Gastroesophageal sphincter (tissue), 4 donors: ENCODE data around the gene NALF2. TPM values are rescaled to one million over a fixed set of nuclear protein-coding genes. Genes with fewer than 3 reads are reported as not detected.

Source experiments
- ATAC-seq: fragments of 150-250 bp; one replicate; pipeline ENCODE4 v1.9.1; 2016; ENCODE audit warnings: mild to moderate bottlenecking, moderate library complexity
- H3K27ac ChIP-seq, 4 donors: fragments of 200-600 bp; sonication (generic) in 3 of 4; 1 replicate in 3 of 4; 2 replicates in 1 of 4; pipeline ENCODE4 v1.5.1; 2016 to 2019
- H3K27me3 ChIP-seq: fragments of 200-600 bp; sonication (generic); one replicate; pipeline ENCODE4 v1.5.1; 2019
- H3K36me3 ChIP-seq, 2 donors: fragments of 200-600 bp; sonication (generic); one replicate each; pipeline ENCODE4 v1.5.1; 2019; ENCODE audit warnings: control low read depth in 1 of 2
- H3K4me1 ChIP-seq, 3 donors: fragments of 200-600 bp; sonication (generic); 1 replicate in 2 of 3; 2 replicates in 1 of 3; pipeline ENCODE4 v1.5.1; 2016 to 2019; ENCODE audit warnings: control low read depth in 2 of 3
- H3K4me3 ChIP-seq, 2 donors: fragments of 200-600 bp; sonication (generic); one replicate each; pipeline ENCODE4 v1.5.1; 2019; ENCODE audit warnings: mild to moderate bottlenecking in 1 of 2, moderate library complexity in 1 of 2
- H3K9me3 ChIP-seq, 3 donors: fragments of 200-600 bp; sonication (generic); one replicate each; pipeline ENCODE4 v1.5.1; 2017 to 2019; ENCODE audit warnings: control low read depth in 2 of 3
- CTCF ChIP-seq, 4 experiments: fragments of 200-600 bp in 2 of 4; fragments of 450-650 bp in 2 of 4; sonication (generic) in 1 of 4; IDR thresholded peaks; one replicate each; pipeline ENCODE4 v1.5.1; 2017 to 2019; ENCODE audit warnings: antibody characterized with exemption in 4 of 4, mild to moderate bottlenecking in 2 of 4, moderate library complexity in 2 of 4
- EP300 ChIP-seq: sonication (generic); formaldehyde crosslinking; IDR thresholded peaks from one replicate; pipeline ENCODE4 v1.6.1; 2017; ENCODE audit warnings: antibody characterized with exemption, mild to moderate bottlenecking
- POLR2A ChIP-seq, 2 donors: fragments of 450-650 bp; IDR thresholded peaks; one replicate each; pipeline ENCODE4 v1.6.1; 2017; ENCODE audit warnings: antibody characterized with exemption in 2 of 2, mild to moderate bottlenecking in 2 of 2, moderate library complexity in 1 of 2
- POLR2AphosphoS5 ChIP-seq: sonication (generic); formaldehyde crosslinking; IDR thresholded peaks from one replicate; pipeline ENCODE4 v1.6.1; 2017; ENCODE audit warnings: antibody characterized with exemption
- WGBS, 2 donors: methylation state at CpG; one replicate each; pipeline ENCODE4 v1.1.5; 2018; ENCODE audit warnings: low coverage in 1 of 2; 5-methylcytosine and 5-hydroxymethylcytosine counted together
- total RNA-seq, 4 donors: library from RNA; depleted of rRNA; stranded (reverse); fragments of >200 nt; gene quantifications; one replicate each; pipeline ENCODE4 v1.1.0, GENCODE V29; 2016

The NALF2 gene
- total RNA-seq, 4 donors from 2014 or later: 0.27 to 0.58 TPM; not detected in 2

GRCh38 chrX:69546978-69547377, 42.9 kb downstream of the NALF2 start:
- Histone ChIP-seq H3K4me3 (no peak overlapping the region), H3K4me1 (no peaks in the 10 kb centered on the region), H3K36me3 (no peaks in the 10 kb centered on the region), H3K27me3 (no peaks in the 10 kb centered on the region), H3K9me3 (no peaks in the 10 kb centered on the region), H3K27ac (no peak overlapping the region)
- TF ChIP-seq POLR2AphosphoS5 (no peak), POLR2A (IDR thresholded peaks at IDR 0.05) (no peak), CTCF (IDR thresholded peaks at IDR 0.05) (no peak)
- ATAC-seq: no peak
- WGBS, 2 donors: 93 to 100% methylated on average over 1 to 4 of the region's 5 CpGs

DNA sequence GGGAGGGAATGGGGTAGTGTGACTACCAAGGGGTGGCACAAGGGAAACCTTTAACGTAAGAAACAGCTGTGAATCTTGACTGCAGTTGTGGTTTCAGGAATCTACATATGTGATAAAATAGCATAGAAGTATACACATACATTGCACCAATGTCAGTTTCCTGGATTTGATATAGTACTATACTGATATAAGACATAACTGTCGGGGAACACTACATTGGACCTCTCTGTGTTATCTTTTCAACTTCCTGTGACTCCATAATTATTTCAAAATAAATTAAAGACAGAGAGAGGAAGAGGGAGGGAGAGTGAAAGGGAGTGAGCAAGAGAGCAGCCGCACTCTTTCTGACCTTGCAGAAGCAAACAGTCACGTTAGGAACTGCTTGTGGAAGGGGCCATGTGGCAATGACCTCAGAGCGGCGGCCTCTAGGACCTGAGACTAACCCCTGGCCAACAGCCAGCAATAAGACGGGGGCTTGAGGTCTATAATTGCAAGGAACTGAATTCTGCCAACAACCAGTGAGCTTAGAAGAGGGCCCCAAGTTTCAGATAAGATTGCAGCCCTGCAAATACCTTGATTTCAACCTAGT, 47.4 kb downstream of the NALF2 start:
- no peak for ATAC-seq
- no peaks in the 10 kb centered on the region for H3K9me3 ChIP-seq
- H3K4me3 ChIP-seq: no peak overlapping the region
- no peaks in the 10 kb centered on the region for H3K27me3 ChIP-seq
- H3K4me1 ChIP-seq: no peaks in the 10 kb centered on the region
- H3K27ac ChIP-seq: no peak overlapping the region
- 33 to 52% methylated on average over 2 to 7 of the region's 7 CpGs for WGBS, 2 donors
- H3K36me3 ChIP-seq: no peaks in the 10 kb centered on the region
- no peak for TF ChIP-seq POLR2AphosphoS5
- no peak for TF ChIP-seq CTCF (IDR thresholded peaks at IDR 0.05)
- TF ChIP-seq POLR2A (IDR thresholded peaks at IDR 0.05): no peak
- TF ChIP-seq EP300: no peak

DNA sequence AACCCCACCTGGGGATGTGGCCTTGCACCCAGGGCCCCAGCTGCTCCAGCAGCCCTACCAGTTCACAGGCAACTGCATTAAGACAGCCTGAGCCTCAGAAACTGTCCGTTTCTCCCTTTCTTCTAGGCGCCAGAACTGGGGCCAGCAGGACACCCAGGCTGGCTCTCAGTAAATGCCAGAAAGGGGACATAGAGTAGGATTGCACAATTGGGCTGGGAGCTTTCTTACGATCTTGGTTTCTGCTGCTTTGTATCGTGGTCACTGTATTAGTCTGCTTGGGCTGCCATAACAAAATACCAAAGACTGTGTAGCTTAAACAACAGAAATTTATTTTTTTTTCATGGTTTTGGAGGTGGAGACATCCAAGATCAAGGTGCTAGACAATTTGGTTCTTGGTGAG, 48.4 kb downstream of the NALF2 start:
- Histone ChIP-seq H3K27ac (no peak overlapping the region), H3K4me3 (no peak overlapping the region), H3K9me3 (no peaks in the 10 kb centered on the region), H3K36me3 (no peaks in the 10 kb centered on the region), H3K4me1 (no peaks in the 10 kb centered on the region), H3K27me3 (no peaks in the 10 kb centered on the region)
- 81% methylated on average over 2 of the region's 4 CpGs; no CpG with 5 or more reads in 1 of the 2 donors for WGBS, 2 donors
- TF ChIP-seq POLR2AphosphoS5 (no peak), POLR2A (IDR thresholded peaks at IDR 0.05) (no peak), CTCF (IDR thresholded peaks at IDR 0.05) (no peak), EP300 (no peak)
- ATAC-seq: no peak

Other genes starting within 250 kb of the NALF2 start
- 10 to 100 TPM in 1 of 4 donors, 1 to 10 TPM in 3; 2.8 to 11.7 (median 7.1) TPM for gene EDA, start 111.8 kb downstream of the NALF2 start, total RNA-seq